ENCODE results near the gene NR0B2. TPM values are rescaled to one million over a fixed set of nuclear protein-coding genes. Genes with fewer than 3 reads are reported as not detected.
"Not testable (repeated sequence)": the region's sequence is repeated elsewhere in the genome, so short reads cannot be mapped to it uniquely, and the experiment has no call there.

NR0B2 gene
- polyA plus RNA-seq, 1 donor from 2014 or later, result not detected

DNA sequence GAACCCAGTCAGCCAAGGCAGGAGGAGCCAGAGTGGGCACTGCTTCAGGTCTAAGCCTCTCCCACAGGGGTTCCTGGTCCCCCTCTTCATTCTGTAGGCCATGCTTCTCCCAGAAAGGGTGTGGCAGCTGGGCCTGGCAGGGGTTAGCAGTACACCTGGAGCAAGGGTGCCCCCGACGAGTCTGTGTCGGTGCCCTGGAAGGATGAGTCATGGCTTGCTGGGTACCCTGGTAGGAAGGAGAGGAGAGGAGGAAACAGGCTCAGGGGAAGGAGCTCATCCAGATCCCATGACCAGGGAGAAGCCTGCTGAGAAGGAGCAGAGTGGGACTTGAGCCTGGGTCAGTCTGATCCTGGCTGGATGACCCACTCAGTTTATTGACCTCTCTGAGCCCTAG is 36.1 kb upstream of the NR0B2 start:
- Histone ChIP-seq H3K4me3 (ENCODE audit: low read length) (no peak overlapping the region), H3K79me2 (replicated peaks; ENCODE audit: insufficient read depth, low read length) (no peaks in the 10 kb centered on the region), H3K9me3 (ENCODE audit: low read length) (no peaks in the 10 kb centered on the region), H2AFZ (ENCODE audit: low read depth, low read length) (no peak overlapping the region), H3K27me3 (ENCODE audit: insufficient read depth, low read depth, low read length) (no peaks in the 10 kb centered on the region), H3K27ac (ENCODE audit: low read length) (no peak overlapping the region), H3F3A (ENCODE audit: insufficient read depth, low read length, poor library complexity, severe bottlenecking) (no peaks in the 10 kb centered on the region), H3K36me3 (ENCODE audit: insufficient read depth, low read length) (no peaks in the 10 kb centered on the region), H3K9ac (ENCODE audit: low read length) (no peak overlapping the region), H3K9me2 (ENCODE audit: insufficient read depth, low read length) (no peaks in the 10 kb centered on the region), H4K20me1 (ENCODE audit: insufficient read depth) (no peaks in the 10 kb centered on the region), H3K4me2 (ENCODE audit: low read length) (no peak overlapping the region)
- TF ChIP-seq RAD21 (conservative IDR thresholded peaks at IDR 0.05), result no peak
- TF ChIP-seq, protein P1, sequence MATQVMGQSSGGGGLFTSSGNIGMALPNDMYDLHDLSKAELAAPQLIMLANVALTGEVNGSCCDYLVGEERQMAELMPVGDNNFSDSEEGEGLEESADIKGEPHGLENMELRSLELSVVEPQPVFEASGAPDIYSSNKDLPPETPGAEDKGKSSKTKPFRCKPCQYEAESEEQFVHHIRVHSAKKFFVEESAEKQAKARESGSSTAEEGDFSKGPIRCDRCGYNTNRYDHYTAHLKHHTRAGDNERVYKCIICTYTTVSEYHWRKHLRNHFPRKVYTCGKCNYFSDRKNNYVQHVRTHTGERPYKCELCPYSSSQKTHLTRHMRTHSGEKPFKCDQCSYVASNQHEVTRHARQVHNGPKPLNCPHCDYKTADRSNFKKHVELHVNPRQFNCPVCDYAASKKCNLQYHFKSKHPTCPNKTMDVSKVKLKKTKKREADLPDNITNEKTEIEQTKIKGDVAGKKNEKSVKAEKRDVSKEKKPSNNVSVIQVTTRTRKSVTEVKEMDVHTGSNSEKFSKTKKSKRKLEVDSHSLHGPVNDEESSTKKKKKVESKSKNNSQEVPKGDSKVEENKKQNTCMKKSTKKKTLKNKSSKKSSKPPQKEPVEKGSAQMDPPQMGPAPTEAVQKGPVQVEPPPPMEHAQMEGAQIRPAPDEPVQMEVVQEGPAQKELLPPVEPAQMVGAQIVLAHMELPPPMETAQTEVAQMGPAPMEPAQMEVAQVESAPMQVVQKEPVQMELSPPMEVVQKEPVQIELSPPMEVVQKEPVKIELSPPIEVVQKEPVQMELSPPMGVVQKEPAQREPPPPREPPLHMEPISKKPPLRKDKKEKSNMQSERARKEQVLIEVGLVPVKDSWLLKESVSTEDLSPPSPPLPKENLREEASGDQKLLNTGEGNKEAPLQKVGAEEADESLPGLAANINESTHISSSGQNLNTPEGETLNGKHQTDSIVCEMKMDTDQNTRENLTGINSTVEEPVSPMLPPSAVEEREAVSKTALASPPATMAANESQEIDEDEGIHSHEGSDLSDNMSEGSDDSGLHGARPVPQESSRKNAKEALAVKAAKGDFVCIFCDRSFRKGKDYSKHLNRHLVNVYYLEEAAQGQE (IDR thresholded peaks at IDR 0.05; ENCODE audit: borderline replicate concordance), result no peak
- TF ChIP-seq SMC3 (conservative IDR thresholded peaks at IDR 0.05; ENCODE audit: poor library complexity), result no peak
- TF ChIP-seq EZH2 (IDR thresholded peaks at IDR 0.05; ENCODE audit: borderline replicate concordance, insufficient read depth, low read length, poor library complexity, severe bottlenecking), result no peak
- no peak for TF ChIP-seq EP300 (conservative IDR thresholded peaks at IDR 0.05; ENCODE audit: poor library complexity, severe bottlenecking)
- no peak for TF ChIP-seq POLR2AphosphoS5 (IDR thresholded peaks at IDR 0.05)
- TF ChIP-seq, protein P2, sequence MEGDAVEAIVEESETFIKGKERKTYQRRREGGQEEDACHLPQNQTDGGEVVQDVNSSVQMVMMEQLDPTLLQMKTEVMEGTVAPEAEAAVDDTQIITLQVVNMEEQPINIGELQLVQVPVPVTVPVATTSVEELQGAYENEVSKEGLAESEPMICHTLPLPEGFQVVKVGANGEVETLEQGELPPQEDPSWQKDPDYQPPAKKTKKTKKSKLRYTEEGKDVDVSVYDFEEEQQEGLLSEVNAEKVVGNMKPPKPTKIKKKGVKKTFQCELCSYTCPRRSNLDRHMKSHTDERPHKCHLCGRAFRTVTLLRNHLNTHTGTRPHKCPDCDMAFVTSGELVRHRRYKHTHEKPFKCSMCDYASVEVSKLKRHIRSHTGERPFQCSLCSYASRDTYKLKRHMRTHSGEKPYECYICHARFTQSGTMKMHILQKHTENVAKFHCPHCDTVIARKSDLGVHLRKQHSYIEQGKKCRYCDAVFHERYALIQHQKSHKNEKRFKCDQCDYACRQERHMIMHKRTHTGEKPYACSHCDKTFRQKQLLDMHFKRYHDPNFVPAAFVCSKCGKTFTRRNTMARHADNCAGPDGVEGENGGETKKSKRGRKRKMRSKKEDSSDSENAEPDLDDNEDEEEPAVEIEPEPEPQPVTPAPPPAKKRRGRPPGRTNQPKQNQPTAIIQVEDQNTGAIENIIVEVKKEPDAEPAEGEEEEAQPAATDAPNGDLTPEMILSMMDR (IDR thresholded peaks at IDR 0.05; ENCODE audit: poor library complexity, severe bottlenecking), result no peak
- no peak for TF ChIP-seq MXI1 (conservative IDR thresholded peaks at IDR 0.05; ENCODE audit: poor library complexity, severe bottlenecking)
- no peak for TF ChIP-seq TAF1 (IDR thresholded peaks at IDR 0.05; ENCODE audit: low read depth)

DNA sequence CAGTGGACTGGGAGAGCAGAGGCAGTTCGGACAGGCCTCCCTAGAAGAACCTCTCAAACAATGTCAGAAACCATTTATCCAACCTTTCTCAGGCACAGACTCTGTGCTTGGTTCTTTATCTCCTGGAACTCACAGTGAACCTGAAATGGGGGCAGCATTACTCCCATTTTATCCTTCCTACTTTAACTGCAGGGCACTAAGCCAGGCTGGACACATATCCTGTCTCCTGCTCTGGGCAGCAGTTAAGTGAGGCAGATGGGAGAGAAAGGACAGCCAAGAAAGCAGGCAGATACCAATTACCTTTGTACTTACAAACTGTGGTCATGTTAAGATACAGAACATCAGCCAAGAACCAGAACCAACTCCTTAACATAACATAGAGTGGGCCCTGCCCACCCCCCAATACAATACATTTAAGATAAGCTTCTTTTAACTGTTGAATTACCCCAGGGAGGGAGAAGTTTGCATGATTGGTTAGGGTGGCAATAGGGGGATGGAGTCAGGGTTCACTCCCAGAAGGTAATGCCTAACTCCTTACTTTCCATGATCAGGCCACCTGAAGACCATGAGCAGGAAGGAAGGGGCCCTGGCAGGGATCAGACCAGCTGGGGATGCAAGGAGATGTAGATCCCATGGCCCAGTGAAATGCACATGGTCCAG is 35.6 kb upstream of the NR0B2 start:
- no peaks in the 10 kb centered on the region for H3K79me2 ChIP-seq (replicated peaks; ENCODE audit: insufficient read depth, low read length)
- no peak overlapping the region for H3K27ac ChIP-seq (ENCODE audit: low read length)
- no peaks in the 10 kb centered on the region for H3K9me3 ChIP-seq (ENCODE audit: low read length)
- no peak overlapping the region for H3K9ac ChIP-seq (ENCODE audit: low read length)
- no peaks in the 10 kb centered on the region for H3K27me3 ChIP-seq (ENCODE audit: insufficient read depth, low read depth, low read length)
- no peaks in the 10 kb centered on the region for H4K20me1 ChIP-seq (ENCODE audit: insufficient read depth)
- H3K9me2 ChIP-seq (ENCODE audit: insufficient read depth, low read length), result no peaks in the 10 kb centered on the region
- no peaks in the 10 kb centered on the region for H3K36me3 ChIP-seq (ENCODE audit: insufficient read depth, low read length)
- H2AFZ ChIP-seq (ENCODE audit: low read depth, low read length), result no peak overlapping the region
- TF ChIP-seq SMC3 (conservative IDR thresholded peaks at IDR 0.05; ENCODE audit: poor library complexity), result no peak
- TF ChIP-seq EP300 (conservative IDR thresholded peaks at IDR 0.05; ENCODE audit: poor library complexity, severe bottlenecking), result no peak
- no peak for TF ChIP-seq RAD21 (conservative IDR thresholded peaks at IDR 0.05)
- no peak for TF ChIP-seq MXI1 (conservative IDR thresholded peaks at IDR 0.05; ENCODE audit: poor library complexity, severe bottlenecking)
- TF ChIP-seq POLR2AphosphoS5 (IDR thresholded peaks at IDR 0.05), result no peak
- TF ChIP-seq, protein P1 (IDR thresholded peaks at IDR 0.05; ENCODE audit: borderline replicate concordance), result no peak
- no peak for TF ChIP-seq EZH2 (IDR thresholded peaks at IDR 0.05; ENCODE audit: borderline replicate concordance, insufficient read depth, low read length, poor library complexity, severe bottlenecking)
- TF ChIP-seq TAF1 (IDR thresholded peaks at IDR 0.05; ENCODE audit: low read depth), result no peak
- TF ChIP-seq, protein P2 (IDR thresholded peaks at IDR 0.05; ENCODE audit: poor library complexity, severe bottlenecking), result no peak
- H3F3A ChIP-seq (ENCODE audit: insufficient read depth, low read length, poor library complexity, severe bottlenecking), result no peaks in the 10 kb centered on the region
- no peak overlapping the region for H3K4me2 ChIP-seq (ENCODE audit: low read length)
- no peak overlapping the region for H3K4me3 ChIP-seq (ENCODE audit: low read length)

DNA sequence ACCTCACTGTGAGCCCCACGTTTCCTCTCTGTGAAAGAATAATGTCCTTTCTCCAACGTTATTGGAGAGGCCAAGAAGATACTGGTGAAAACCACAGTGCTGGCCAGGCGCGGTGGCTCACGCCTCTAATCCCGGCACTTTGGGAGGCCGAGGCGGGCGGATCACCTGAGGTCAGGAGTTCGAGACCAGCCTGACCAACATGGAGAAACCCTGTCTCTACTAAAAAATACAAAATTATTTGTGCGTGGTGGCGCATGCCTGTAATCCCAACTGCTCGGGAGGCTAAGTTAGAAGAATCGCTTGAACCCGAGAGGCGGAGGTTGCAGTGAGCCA is 34.9 kb upstream of the NR0B2 start:
- H3K9me3 ChIP-seq (ENCODE audit: low read length); H3K79me2 ChIP-seq (replicated peaks; ENCODE audit: insufficient read depth, low read length); H3K36me3 ChIP-seq (ENCODE audit: insufficient read depth, low read length); H3K27ac ChIP-seq (ENCODE audit: low read length); H3K27me3 ChIP-seq (ENCODE audit: insufficient read depth, low read depth, low read length); H3K9me2 ChIP-seq (ENCODE audit: insufficient read depth, low read length); H3F3A ChIP-seq (ENCODE audit: insufficient read depth, low read length, poor library complexity, severe bottlenecking); H3K9ac ChIP-seq (ENCODE audit: low read length); H3K4me3 ChIP-seq (ENCODE audit: low read length); H4K20me1 ChIP-seq (ENCODE audit: insufficient read depth); H2AFZ ChIP-seq (ENCODE audit: low read depth, low read length); H3K4me2 ChIP-seq (ENCODE audit: low read length): not testable (repeated sequence)
